G401 (cell line): Measurements from ENCODE around the gene ERC2. TPM values are rescaled to one million over a fixed set of nuclear protein-coding genes. Genes with fewer than 3 reads are reported as not detected.

Experiments used
- DNase-seq: peaks from one replicate; pipeline ENCODE4 v3.0.0-alpha.2; 2015; ENCODE audit warnings: low spot score
- in situ Hi-C: cut with HindIII; loops from 2 replicates; pipeline ENCODE4 v1.10.0; 2016; ENCODE audit warnings: low sequenced_read_pairs, mixed read lengths
- total RNA-seq: library from RNA; depleted of rRNA; stranded (reverse); fragments of >200 nt; shearing (Covaris generic); gene quantifications from 2 replicates; pipeline ENCODE4 v1.2.3, GENCODE V29; 2014

Gene ERC2
- total RNA-seq, 1 experiment from 2014 or later: 3.8 TPM

GRCh38 chr3:56323986-56324420 is 144.3 kb downstream of the ERC2 start:
- in situ Hi-C loops: no loop called here
- DNase-seq: no peak

GRCh38 chr3:56322862-56323261 is 145.4 kb downstream of the ERC2 start:
- in situ Hi-C loops: no loop called here
- no peak for DNase-seq

DNA sequence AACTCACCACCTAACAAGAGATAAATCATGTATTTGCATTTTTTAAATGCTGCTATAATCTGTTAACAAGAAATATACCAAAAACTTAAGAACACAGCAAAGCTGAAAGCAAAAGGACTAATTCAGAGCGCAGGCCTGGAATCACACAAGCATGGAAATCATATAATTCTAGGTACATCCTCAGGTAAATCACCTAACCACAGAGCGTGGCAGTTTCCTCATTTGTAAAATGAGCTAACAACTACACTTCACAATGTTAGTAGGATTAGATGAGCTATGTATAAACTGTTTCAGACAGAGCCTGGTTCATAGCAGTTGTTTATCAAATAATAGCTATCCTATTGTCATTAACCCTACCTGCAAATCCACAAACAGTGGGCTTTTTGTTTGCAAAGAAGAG is 146.4 kb downstream of the ERC2 start:
- DNase-seq: no peak
- in situ Hi-C loops: no loop called here

DNA sequence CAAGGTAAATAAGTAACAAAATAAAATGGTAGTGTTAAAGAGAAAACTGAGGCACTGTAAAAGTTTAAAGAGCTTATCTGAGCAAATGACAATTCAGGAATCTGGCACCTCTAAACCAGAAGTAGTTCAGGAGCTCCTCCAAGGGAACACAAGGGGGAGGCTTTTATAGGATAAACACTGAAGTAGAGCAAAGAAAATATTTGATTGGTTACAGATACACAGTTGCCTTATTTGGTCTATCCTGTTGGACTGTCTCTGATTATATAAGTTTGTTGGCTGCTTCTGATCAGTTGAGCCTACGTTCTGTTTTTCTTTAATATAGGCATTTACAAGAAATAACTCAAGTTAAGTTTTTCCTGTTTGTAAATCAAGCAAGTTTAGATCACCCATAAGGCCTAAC is 146.9 kb downstream of the ERC2 start:
- in situ Hi-C loops: no loop called here
- no peak for DNase-seq

DNA sequence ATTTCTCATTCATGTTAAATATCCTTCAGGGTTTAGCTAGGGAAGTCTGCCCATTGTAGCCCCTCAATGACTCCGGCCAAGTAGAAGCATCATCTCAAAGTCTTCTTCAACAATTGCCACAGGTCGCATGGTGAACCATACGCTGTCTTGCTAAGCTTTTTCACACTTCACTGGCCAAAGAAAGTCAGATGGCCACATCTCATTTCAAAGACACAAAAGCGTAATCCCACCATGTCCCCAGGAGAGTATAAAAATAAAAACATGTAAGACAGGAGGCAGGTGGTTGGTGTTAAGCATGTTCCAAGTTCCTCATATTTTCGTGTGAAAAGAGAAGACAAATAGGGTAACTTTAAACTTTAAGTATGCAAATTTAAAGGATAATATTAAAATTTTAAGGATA is 147.4 kb downstream of the ERC2 start:
- DNase-seq: no peak
- in situ Hi-C loops: no loop called here

DNA sequence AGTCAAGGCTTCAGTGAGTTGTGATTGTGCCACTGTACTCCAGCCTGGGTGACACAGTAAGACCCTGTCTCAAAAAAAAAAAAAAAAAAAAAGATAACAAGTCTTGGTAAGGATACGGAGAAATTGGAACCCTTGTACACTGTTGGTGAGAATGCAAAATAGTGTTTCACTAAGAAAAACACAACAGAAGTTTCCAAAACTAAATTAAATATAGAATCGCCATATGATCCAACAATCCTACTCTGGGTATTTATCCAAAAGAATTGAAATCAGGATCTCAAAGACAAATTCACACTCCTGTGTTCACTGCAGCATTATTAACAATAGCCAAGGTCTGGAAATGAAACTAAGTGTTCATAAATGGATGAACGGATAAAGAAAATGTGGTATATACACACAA is 149.4 kb downstream of the ERC2 start:
- in situ Hi-C loops: no loop called here
- no peak for DNase-seq

DNA sequence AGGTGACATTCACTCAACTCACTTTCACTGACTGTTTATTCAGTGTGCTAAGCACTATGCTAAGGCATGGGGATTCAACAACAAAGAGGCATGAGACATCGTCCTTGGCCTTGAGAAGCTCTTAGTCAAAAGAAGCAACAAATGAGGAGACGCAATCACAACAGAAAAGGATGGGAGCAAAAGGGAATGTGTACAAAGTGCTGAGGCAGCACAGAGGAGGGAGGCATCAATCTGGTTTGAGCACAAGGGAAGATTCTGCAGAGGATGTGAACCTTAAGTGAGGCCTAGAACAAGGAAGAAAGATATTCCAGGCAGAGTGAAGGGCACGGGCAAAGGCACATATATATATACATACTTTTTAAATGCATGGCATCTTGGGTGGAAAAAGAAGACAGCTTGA is 151.3 kb downstream of the ERC2 start:
- in situ Hi-C loops: no loop called here
- no peak for DNase-seq

DNA sequence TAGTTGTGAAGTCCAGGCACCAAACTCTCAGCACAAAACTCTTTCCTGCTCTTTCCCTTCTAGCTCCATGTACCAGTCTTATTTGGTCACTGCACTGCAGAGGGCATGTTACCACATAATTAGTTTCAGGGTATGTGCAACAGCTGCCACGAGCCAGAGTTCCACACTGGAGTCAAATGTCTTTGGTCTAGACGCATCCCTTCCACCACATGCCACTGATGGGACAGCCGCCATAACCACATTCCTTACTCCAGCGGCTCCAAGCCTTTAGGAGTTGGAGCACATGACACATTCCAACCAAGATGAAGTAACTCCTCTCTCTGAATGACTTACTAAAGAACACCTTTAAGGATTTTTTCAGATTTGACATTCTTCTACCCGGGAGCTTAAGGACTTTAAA is 153.4 kb downstream of the ERC2 start:
- in situ Hi-C loops: no loop called here
- DNase-seq: no peak

- DNase-seq: no peak
- in situ Hi-C loops: no loop called here
Observed at GRCh38 chr3:56309465-56309864, 158.8 kb downstream of the ERC2 start.

- DNase-seq: no peak
- in situ Hi-C loops: no loop called here
Observed at GRCh38 chr3:56308471-56308870, 159.8 kb downstream of the ERC2 start.

GRCh38 chr3:56304069-56304468 is 164.2 kb downstream of the ERC2 start:
- in situ Hi-C loops: no loop called here
- DNase-seq: no peak

DNA sequence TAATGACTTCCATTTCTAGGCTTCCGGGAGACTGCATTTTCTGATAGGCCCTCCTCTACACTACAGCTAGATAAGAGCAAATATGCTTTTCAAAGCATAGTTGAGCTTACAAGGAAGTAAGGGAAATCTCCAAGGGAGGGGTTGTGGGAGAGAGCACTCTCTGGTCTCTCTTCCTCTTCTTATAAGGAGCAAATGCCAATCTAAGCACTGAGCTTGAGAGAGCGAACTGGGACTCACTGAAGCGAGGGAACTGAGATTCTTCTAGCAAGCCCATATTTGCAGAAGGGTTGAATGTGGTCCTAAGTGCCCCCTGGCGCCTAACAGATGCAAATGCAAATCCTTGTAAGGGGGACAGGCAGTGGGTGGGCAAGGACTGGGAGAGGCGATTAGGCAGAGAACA is 164.8 kb downstream of the ERC2 start:
- in situ Hi-C loops: no loop called here
- peak; percentile 64 for DNase-seq

- in situ Hi-C loops: no loop called here
Observed at GRCh38 chr3:56302417-56302816, 165.8 kb downstream of the ERC2 start.

GRCh38 chr3:56297281-56297840 is 170.9 kb downstream of the ERC2 start:
- in situ Hi-C loops: no loop called here
- DNase-seq: no peak

More at GRCh38 chr3:56302417-56302816, 165.8 kb downstream of the ERC2 start:
- DNase-seq: no peak

DNA sequence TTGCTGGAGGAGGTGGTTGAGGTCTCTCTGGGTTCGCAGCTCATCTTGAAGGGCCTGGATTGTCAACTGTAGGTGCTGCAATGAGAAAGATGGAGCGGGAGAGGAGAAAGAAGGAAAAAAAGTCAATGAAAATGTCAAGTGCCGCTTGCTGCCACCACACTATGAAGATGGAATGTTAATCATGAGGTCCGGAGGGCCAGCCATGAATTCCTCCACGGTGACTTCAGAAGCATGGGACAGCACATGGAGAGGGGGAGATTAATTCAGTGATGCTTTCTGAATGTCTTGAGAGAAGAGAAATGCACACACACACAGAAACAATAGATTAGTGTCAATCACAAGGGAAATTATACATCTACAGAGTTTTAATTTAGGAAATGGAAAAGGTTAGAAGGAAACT is 171.9 kb downstream of the ERC2 start:
- DNase-seq: no peak
- in situ Hi-C loops: no loop called here

DNA sequence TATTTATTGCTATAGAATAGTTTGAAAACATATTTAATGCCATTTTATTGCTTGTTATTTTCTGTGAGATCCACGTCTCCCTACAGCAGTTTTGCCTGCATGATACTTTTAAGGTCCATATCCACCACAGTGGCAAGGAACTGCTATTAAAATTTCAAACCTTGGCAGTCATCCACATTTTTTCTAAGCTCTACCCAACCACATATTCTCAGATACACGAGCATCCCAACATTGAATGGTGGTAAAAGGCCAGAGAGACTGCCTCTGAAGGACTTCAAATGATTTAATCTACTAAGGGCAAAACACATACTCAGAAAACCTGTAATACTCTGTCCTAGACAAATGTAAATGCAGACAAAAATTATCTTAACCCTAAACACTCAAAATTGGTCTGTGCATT is 173.1 kb downstream of the ERC2 start:
- in situ Hi-C loops: no loop called here
- no peak for DNase-seq

- in situ Hi-C loops: no loop called here
- DNase-seq: peak; percentile 45
Observed at GRCh38 chr3:56294286-56294685, 174.0 kb downstream of the ERC2 start.

DNA sequence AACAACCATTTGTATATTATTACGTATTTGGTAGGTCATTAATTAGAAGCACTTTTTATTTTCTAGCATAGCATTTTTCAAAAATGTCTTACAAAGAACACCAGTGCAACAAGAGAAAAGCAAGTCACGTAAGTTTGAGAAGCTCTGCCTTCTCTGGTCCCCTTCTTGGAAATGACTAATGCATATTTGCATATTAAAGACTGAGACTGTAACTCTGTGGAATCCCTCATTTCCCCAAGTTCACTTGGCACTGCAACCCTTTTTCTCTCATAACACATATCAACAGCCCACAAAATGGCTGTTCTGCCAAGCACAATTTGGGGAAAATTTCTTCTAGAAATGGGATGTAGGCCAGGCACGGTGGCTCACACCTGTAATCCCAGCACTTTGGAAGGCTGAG is 176.3 kb downstream of the ERC2 start:
- in situ Hi-C loops: no loop called here
- DNase-seq: no peak

- no peak for DNase-seq
- in situ Hi-C loops: no loop called here
Observed at GRCh38 chr3:56291244-56291680, 177.0 kb downstream of the ERC2 start.

DNA sequence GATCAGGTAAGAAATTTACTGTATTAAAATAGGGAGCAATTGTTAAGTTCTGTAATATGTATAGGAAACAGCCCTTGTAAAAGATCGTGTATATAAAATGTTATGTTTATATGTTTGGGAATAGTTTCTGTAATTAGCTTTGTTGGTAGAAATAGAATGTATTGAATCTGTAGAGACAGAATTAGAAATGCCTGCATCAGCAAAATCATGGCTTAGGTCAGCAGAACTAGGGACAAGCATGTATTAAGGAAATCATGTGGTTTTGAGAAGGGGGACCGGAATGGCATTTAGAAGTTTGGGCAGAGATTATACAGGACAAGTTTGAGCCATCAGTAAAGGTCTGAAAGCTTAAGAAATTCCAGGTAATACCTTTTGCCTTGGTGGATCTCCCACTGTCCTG is 177.9 kb downstream of the ERC2 start:
- DNase-seq: no peak
- in situ Hi-C loops: no loop called here

- DNase-seq: no peak
- in situ Hi-C loops: no loop called here
Observed at GRCh38 chr3:56288258-56288657, 180.0 kb downstream of the ERC2 start.

GRCh38 chr3:56282341-56282740 is 185.9 kb downstream of the ERC2 start:
- no peak for DNase-seq
- in situ Hi-C loops: no loop called here
